ENCODE results near the gene ENTREP1.

ENTREP1 gene

GRCh38 chr9:69323861-69324260, 1.2 kb upstream of the ENTREP1 start:
- DNase-seq, result no peak

- no peak for DNase-seq
Observed at GRCh38 chr9:69325409-69326212, 596 bp downstream of the ENTREP1 start.

GRCh38 chr9:69326261-69326660, 1.2 kb downstream of the ENTREP1 start:
- DNase-seq, result no peak

GRCh38 chr9:69330580-69330979, 5.6 kb downstream of the ENTREP1 start:
- no peak for DNase-seq

GRCh38 chr9:69331444-69331843, 6.4 kb downstream of the ENTREP1 start:
- no peak for DNase-seq

GRCh38 chr9:69332067-69332685, 7.2 kb downstream of the ENTREP1 start:
- DNase-seq, result no peak

- no peak for DNase-seq
Observed at GRCh38 chr9:69333716-69334115, 8.7 kb downstream of the ENTREP1 start.

GRCh38 chr9:69334317-69334716, 9.3 kb downstream of the ENTREP1 start:
- DNase-seq, result no peak

GRCh38 chr9:69339620-69340019, 14.6 kb downstream of the ENTREP1 start:
- no peak for DNase-seq

- no peak for DNase-seq
Observed at GRCh38 chr9:69340631-69341030, 15.6 kb downstream of the ENTREP1 start.

- DNase-seq, result no peak
Observed at GRCh38 chr9:69342769-69343168, 17.8 kb downstream of the ENTREP1 start.

- DNase-seq, result no peak
Observed at GRCh38 chr9:69344459-69344858, 19.4 kb downstream of the ENTREP1 start.

- DNase-seq, result no peak
Observed at GRCh38 chr9:69346596-69347390, 21.8 kb downstream of the ENTREP1 start.

GRCh38 chr9:69347607-69348006, 22.6 kb downstream of the ENTREP1 start:
- no peak for DNase-seq

- DNase-seq, result no peak
Observed at GRCh38 chr9:69351227-69351626, 26.2 kb downstream of the ENTREP1 start.

GRCh38 chr9:69355232-69355631, 30.2 kb downstream of the ENTREP1 start:
- DNase-seq, result no peak

GRCh38 chr9:69357030-69357775, 32.2 kb downstream of the ENTREP1 start:
- DNase-seq, result no peak

- no peak for DNase-seq
Observed at GRCh38 chr9:69357821-69358220, 32.8 kb downstream of the ENTREP1 start.

- no peak for DNase-seq
Observed at GRCh38 chr9:69363191-69363590, 38.2 kb downstream of the ENTREP1 start.

- no peak for DNase-seq
Observed at GRCh38 chr9:69364510-69365150, 39.6 kb downstream of the ENTREP1 start.

GRCh38 chr9:69370430-69370829, 45.4 kb downstream of the ENTREP1 start:
- DNase-seq, result no peak

GRCh38 chr9:69371001-69371400, 46.0 kb downstream of the ENTREP1 start:
- DNase-seq, result no peak

GRCh38 chr9:69376651-69377050, 51.6 kb downstream of the ENTREP1 start:
- no peak for DNase-seq
